ENCODE measurements around the gene HNRNPLL. TPM values are rescaled to one million over a fixed set of nuclear protein-coding genes. Genes with fewer than 3 reads are reported as not detected.

Gene HNRNPLL
- total RNA-seq, 1 donor from 2014 or later: 79.8 TPM

GRCh38 chr2:38635139-38635538, 32.4 kb upstream of the HNRNPLL start:
- no peak overlapping the region for H3K27ac Mint-ChIP-seq (ENCODE audit: unreplicated experiment)
- TF ChIP-seq CTCF (IDR thresholded peaks at IDR 0.05; ENCODE audit: partially characterized antibody, unreplicated experiment): no peak
- H3K4me3 Mint-ChIP-seq (ENCODE audit: unreplicated experiment): no peak overlapping the region
- H3K36me3 Mint-ChIP-seq (ENCODE audit: unreplicated experiment): no peaks in the 10 kb centered on the region
- H3K4me1 Mint-ChIP-seq (ENCODE audit: low read depth, unreplicated experiment): no peaks in the 10 kb centered on the region
- H3K9me3 Mint-ChIP-seq (ENCODE audit: unreplicated experiment): no peaks in the 10 kb centered on the region
- no peaks in the 10 kb centered on the region for H3K27me3 Mint-ChIP-seq (ENCODE audit: unreplicated experiment)
- DNase-seq: no peak

- no peak for DNase-seq
- H3K27ac Mint-ChIP-seq (ENCODE audit: unreplicated experiment): no peak overlapping the region
- H3K36me3 Mint-ChIP-seq (ENCODE audit: unreplicated experiment): no peaks in the 10 kb centered on the region
Observed at GRCh38 chr2:38634684-38635083, 32.0 kb upstream of the HNRNPLL start.

GRCh38 chr2:38633895-38634294, 31.2 kb upstream of the HNRNPLL start:
- H3K4me3 Mint-ChIP-seq (ENCODE audit: unreplicated experiment): no peak overlapping the region
- no peak for TF ChIP-seq CTCF (IDR thresholded peaks at IDR 0.05; ENCODE audit: partially characterized antibody, unreplicated experiment)
- H3K4me1 Mint-ChIP-seq (ENCODE audit: low read depth, unreplicated experiment): no peaks in the 10 kb centered on the region
- no peaks in the 10 kb centered on the region for H3K27me3 Mint-ChIP-seq (ENCODE audit: unreplicated experiment)
- H3K27ac Mint-ChIP-seq (ENCODE audit: unreplicated experiment): no peak overlapping the region
- H3K36me3 Mint-ChIP-seq (ENCODE audit: unreplicated experiment): no peaks in the 10 kb centered on the region
- DNase-seq: no peak
- H3K9me3 Mint-ChIP-seq (ENCODE audit: unreplicated experiment): peaks cover under 1% of the 10 kb centered on the region

More at GRCh38 chr2:38634684-38635083, 32.0 kb upstream of the HNRNPLL start:
- H3K4me1 Mint-ChIP-seq (ENCODE audit: low read depth, unreplicated experiment): no peaks in the 10 kb centered on the region
- H3K27me3 Mint-ChIP-seq (ENCODE audit: unreplicated experiment): no peaks in the 10 kb centered on the region
- no peaks in the 10 kb centered on the region for H3K9me3 Mint-ChIP-seq (ENCODE audit: unreplicated experiment)
- H3K4me3 Mint-ChIP-seq (ENCODE audit: unreplicated experiment): no peak overlapping the region
- no peak for TF ChIP-seq CTCF (IDR thresholded peaks at IDR 0.05; ENCODE audit: partially characterized antibody, unreplicated experiment)

- DNase-seq: no peak
- no peaks in the 10 kb centered on the region for H3K36me3 Mint-ChIP-seq (ENCODE audit: unreplicated experiment)
- no peaks in the 10 kb centered on the region for H3K4me1 Mint-ChIP-seq (ENCODE audit: low read depth, unreplicated experiment)
- H3K9me3 Mint-ChIP-seq (ENCODE audit: unreplicated experiment): peaks cover 2% of the 10 kb centered on the region
- H3K4me3 Mint-ChIP-seq (ENCODE audit: unreplicated experiment): no peak overlapping the region
- no peaks in the 10 kb centered on the region for H3K27me3 Mint-ChIP-seq (ENCODE audit: unreplicated experiment)
- no peak for TF ChIP-seq CTCF (IDR thresholded peaks at IDR 0.05; ENCODE audit: partially characterized antibody, unreplicated experiment)
- no peak overlapping the region for H3K27ac Mint-ChIP-seq (ENCODE audit: unreplicated experiment)
Observed at GRCh38 chr2:38632980-38633379, 30.3 kb upstream of the HNRNPLL start.

- DNase-seq: no peak
- Mint-ChIP-seq H3K9me3 (ENCODE audit: unreplicated experiment) (peaks cover 2% of the 10 kb centered on the region), H3K4me3 (ENCODE audit: unreplicated experiment) (no peak overlapping the region)
Observed at GRCh38 chr2:38631976-38632375, 29.2 kb upstream of the HNRNPLL start.

More at GRCh38 chr2:38631976-38632375, 29.2 kb upstream of the HNRNPLL start:
- no peaks in the 10 kb centered on the region for H3K4me1 Mint-ChIP-seq (ENCODE audit: low read depth, unreplicated experiment)
- no peak for TF ChIP-seq CTCF (IDR thresholded peaks at IDR 0.05; ENCODE audit: partially characterized antibody, unreplicated experiment)
- H3K36me3 Mint-ChIP-seq (ENCODE audit: unreplicated experiment): no peaks in the 10 kb centered on the region
- no peak overlapping the region for H3K27ac Mint-ChIP-seq (ENCODE audit: unreplicated experiment)
- no peaks in the 10 kb centered on the region for H3K27me3 Mint-ChIP-seq (ENCODE audit: unreplicated experiment)
